IMR-90 (cell line): ENCODE data around the gene SSBP3. TPM values are rescaled to one million over a fixed set of nuclear protein-coding genes. Genes with fewer than 3 reads are reported as not detected.

Source experiments
- ATAC-seq: fragments of 200-7000 bp; cut with Tn5 transposase; 2 replicates; pipeline ENCODE4 v1.9.1; 2020; ENCODE audit warnings: low read depth, mild to moderate bottlenecking, moderate library complexity
- BruUV-seq: library from RNA; stranded (reverse); fragments of 400-500 nt; replicated peaks from 2 replicates; lab custom pipeline; 2021; lab: Mats Ljungman, UMichigan
- CTCF ChIA-PET: fragments of 300-600 bp; formaldehyde crosslinking; extraction: SDS; loops from one replicate; lab custom pipeline; 2021; ENCODE audit warnings: antibody characterized with exemption; lab: Yijun Ruan, JAX
- POLR2A ChIA-PET: fragments of 300-600 bp; sonication (Branson Sonifier 250); formaldehyde crosslinking; loops from one replicate; lab custom pipeline; 2022; ENCODE audit warnings: antibody characterized with exemption; ENCODE audit not compliant: unreplicated experiment; lab: Charles Lee
- DNase-seq: peaks from one replicate; pipeline ENCODE4 v3.0.0; 2013
- H2AFZ ChIP-seq: replicated peaks from 2 replicates; pipeline ENCODE3; 2013; ENCODE audit warnings: low read length, mild to moderate bottlenecking; ENCODE audit not compliant: poor library complexity
- H2AK5ac ChIP-seq: 2 replicates; pipeline ENCODE4 v1.6.1; 2013; ENCODE audit warnings: low read depth, low read length, inconsistent platforms
- H2AK9ac ChIP-seq: replicated peaks from 2 replicates; pipeline ENCODE3; 2013; ENCODE audit warnings: mild to moderate bottlenecking, low read depth, low read length, moderate library complexity; ENCODE audit not compliant: poor library complexity
- H2BK120ac ChIP-seq: 2 replicates; pipeline ENCODE4 v1.6.1; 2013; ENCODE audit warnings: low read depth, low read length, inconsistent platforms
- H2BK15ac ChIP-seq: 3 replicates; pipeline ENCODE4 v1.6.1; 2013; ENCODE audit warnings: low read depth, low read length, inconsistent platforms
- H2BK20ac ChIP-seq: 2 replicates; pipeline ENCODE4 v1.6.1; 2013; ENCODE audit warnings: low read depth, mild to moderate bottlenecking, inconsistent platforms, low read length, moderate library complexity
- H2BK5ac ChIP-seq: 2 replicates; pipeline ENCODE4 v1.6.1; 2013; ENCODE audit warnings: mild to moderate bottlenecking, low read depth, low read length, inconsistent platforms; ENCODE audit not compliant: poor library complexity, severe bottlenecking
- H3K14ac ChIP-seq: replicated peaks from 2 replicates; pipeline ENCODE4 v1.6.1; 2013; ENCODE audit warnings: low read depth, low read length, inconsistent platforms
- H3K18ac ChIP-seq: 2 replicates; pipeline ENCODE4 v1.6.1; 2013; ENCODE audit warnings: low read depth, low read length, control low read depth
- H3K23ac ChIP-seq: 2 replicates; pipeline ENCODE4 v1.6.1; 2013; ENCODE audit warnings: low read depth, low read length, inconsistent platforms
- H3K27ac ChIP-seq: 2 replicates; pipeline ENCODE4 v1.5.1; 2013; ENCODE audit warnings: mild to moderate bottlenecking, control low read depth, low read length; ENCODE audit not compliant: insufficient read depth
- H3K27me3 ChIP-seq: 2 replicates; pipeline ENCODE4 v1.6.1; 2013; ENCODE audit warnings: low read length; ENCODE audit not compliant: control insufficient read depth, insufficient read depth
- H3K36me3 ChIP-seq: 2 replicates; pipeline ENCODE4 v1.6.1; 2013; ENCODE audit warnings: low read length, mixed read lengths; ENCODE audit not compliant: control insufficient read depth, insufficient read depth
- H3K4ac ChIP-seq: 2 replicates; pipeline ENCODE4 v1.6.1; 2013; ENCODE audit warnings: low read depth, low read length, inconsistent platforms
- H3K4me1 ChIP-seq: 2 replicates; pipeline ENCODE4 v1.6.1; 2013; ENCODE audit warnings: low read length, mixed read lengths; ENCODE audit not compliant: control insufficient read depth, insufficient read depth
- H3K4me2 ChIP-seq: 2 replicates; pipeline ENCODE4 v1.6.1; 2013; ENCODE audit warnings: low read depth, mild to moderate bottlenecking, control low read depth, low read length, moderate library complexity
- H3K4me3 ChIP-seq: 2 replicates; pipeline ENCODE4 v1.5.1; 2013; ENCODE audit warnings: low read depth, mild to moderate bottlenecking, control low read depth, low read length, moderate library complexity; ENCODE audit not compliant: insufficient read depth
- H3K56ac ChIP-seq: 2 replicates; pipeline ENCODE4 v1.6.1; 2013; ENCODE audit warnings: low read length, inconsistent platforms; ENCODE audit not compliant: insufficient read depth; ENCODE audit errors: extremely low read depth
- H3K79me1 ChIP-seq, 2 experiments: 2 replicates each; pipeline ENCODE4 v1.6.1; 2013; ENCODE audit warnings: low read length in 2 of 2, inconsistent platforms in 1 of 2, low read depth in 1 of 2
- H3K9ac ChIP-seq: 2 replicates; pipeline ENCODE4 v1.6.1; 2013; ENCODE audit warnings: low read depth, low read length, control low read depth
- H3K9me1 ChIP-seq: 2 replicates; pipeline ENCODE4 v1.6.1; 2013; ENCODE audit warnings: low read length, inconsistent platforms; ENCODE audit not compliant: insufficient read depth
- H3K9me3 ChIP-seq: 2 replicates; pipeline ENCODE4 v1.6.1; 2013; ENCODE audit warnings: low read length; ENCODE audit not compliant: control insufficient read depth, insufficient read depth
- H4K20me1 ChIP-seq: 2 replicates; pipeline ENCODE4 v1.6.1; 2013; ENCODE audit warnings: low read length, inconsistent platforms; ENCODE audit not compliant: insufficient read depth
- H4K5ac ChIP-seq: 2 replicates; pipeline ENCODE4 v1.6.1; 2013; ENCODE audit warnings: mild to moderate bottlenecking, low read depth, low read length, control low read depth
- H4K8ac ChIP-seq, 2 experiments: 2 replicates each; pipeline ENCODE4 v1.6.1; 2013; ENCODE audit warnings: low read depth in 2 of 2, low read length in 2 of 2, control low read depth in 1 of 2, inconsistent platforms in 1 of 2
- H4K91ac ChIP-seq: 2 replicates; pipeline ENCODE4 v1.6.1; 2013; ENCODE audit warnings: low read depth, low read length, inconsistent platforms; ENCODE audit not compliant: insufficient read depth
- FOS ChIP-seq: fragments of 150-350 bp; IDR thresholded peaks from 2 replicates; pipeline ENCODE4 v1.6.1; 2016; ENCODE audit warnings: low read depth, low read length
- MAFK ChIP-seq: IDR thresholded peaks from 2 replicates; pipeline ENCODE4 v1.6.1; 2012; ENCODE audit warnings: low read depth, low read length, improper control_type of control experiment
- MXI1 ChIP-seq: IDR thresholded peaks from 2 replicates; pipeline ENCODE4 v1.6.1; 2012; ENCODE audit warnings: low read depth, mild to moderate bottlenecking, low read length, moderate library complexity, borderline replicate concordance
- POLR2A ChIP-seq: IDR thresholded peaks from 2 replicates; pipeline ENCODE4 v1.6.1; 2012; ENCODE audit warnings: mild to moderate bottlenecking, low read depth, low read length
- RAD21 ChIP-seq: IDR thresholded peaks from 2 replicates; pipeline ENCODE4 v1.6.1; 2012; ENCODE audit warnings: low read length, improper control_type of control experiment
- RCOR1 ChIP-seq: IDR thresholded peaks from 2 replicates; pipeline ENCODE4 v1.6.1; 2012; ENCODE audit warnings: mild to moderate bottlenecking, low read length, improper control_type of control experiment; ENCODE audit not compliant: insufficient replicate concordance
- RFX5 ChIP-seq: IDR thresholded peaks from 2 replicates; pipeline ENCODE4 v1.8.0; 2012; ENCODE audit warnings: low read depth, mild to moderate bottlenecking, low read length, moderate library complexity
- SMC3 ChIP-seq: fragments of 150-350 bp; IDR thresholded peaks from 2 replicates; pipeline ENCODE4 v1.6.1; 2016; ENCODE audit warnings: low read depth, mild to moderate bottlenecking, antibody characterized with exemption, low read length, moderate library complexity
- WGBS, 2 experiments: methylation state at CpG; one replicate each; pipeline versions ENCODE4 v1.1.5 to v1.1.7; 2013; ENCODE audit warnings: missing lambda C conversion rate in 2 of 2; ENCODE audit not compliant: insufficient read length in 1 of 2; ENCODE audit errors: extremely low coverage in 2 of 2; 5-methylcytosine and 5-hydroxymethylcytosine counted together
- dilution Hi-C: fragments of 300-500 bp; cut with HindIII; formaldehyde crosslinking; loops from one replicate; pipeline ENCODE4 v1.14.3; 2018; ENCODE audit warnings: low sequenced_read_pairs; ENCODE audit not compliant: unreplicated experiment
- in situ Hi-C: fragments of 300-500 bp; cut with MboI; formaldehyde crosslinking; loops from 3 replicates; pipeline ENCODE4 v1.14.3; 2019; ENCODE audit warnings: low sequenced_read_pairs, inconsistent platforms, mixed read lengths
- intact Hi-C: fragments of 100-400 bp; cut with micrococcal nuclease; formaldehyde crosslinking; loops from 2 replicates; pipeline ENCODE4 v1.10.0; 2022
- polyA plus RNA-seq, 3 experiments: library from polyadenylated mRNA; depleted of rRNA; stranded (reverse); fragments of >200 nt; gene quantifications; 2 replicates each; pipeline ENCODE4 v1.2.3, GENCODE V29; 2012; ENCODE audit warnings: low replicate concordance in 1 of 3
- total RNA-seq: library from RNA; depleted of rRNA; stranded (reverse); fragments of >200 nt; gene quantifications from 2 replicates; pipeline ENCODE4 v1.2.3, GENCODE V29; 2012
- TF ChIP-seq, protein P1 (sequence below): fragments of 150-350 bp; IDR thresholded peaks from 2 replicates; pipeline ENCODE4 v1.6.1; 2017; ENCODE audit warnings: mild to moderate bottlenecking, antibody characterized with exemption, low read length, low read depth

SSBP3 gene
- total and polyA plus RNA-seq, 2 of the 4 experiments (the other 2 are of a cell fraction), result 10.9 to 39.6 TPM

DNA sequence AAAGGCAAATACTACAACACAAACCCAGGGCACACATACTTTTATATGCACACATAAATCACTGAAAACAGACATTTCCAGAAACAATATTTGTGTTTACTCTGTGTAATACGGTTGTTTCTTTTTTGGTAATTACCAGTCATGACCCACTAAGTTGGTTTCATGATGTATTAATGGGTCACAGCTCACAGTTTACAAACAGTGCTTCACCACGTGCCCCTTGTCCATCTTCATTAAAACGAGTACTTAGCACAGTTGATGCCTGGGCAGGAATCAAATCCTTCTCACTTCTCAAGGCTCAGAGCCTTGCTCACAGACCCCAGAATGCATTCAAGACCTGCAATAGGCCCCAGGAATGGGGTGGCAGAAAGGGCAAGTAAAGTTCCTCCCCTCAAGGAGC lies 13.8 kb downstream of the SSBP3 start:
- ChIA-PET CTCF (no interaction called here), POLR2A (no interaction called here)
- Histone ChIP-seq H3K4me1 (peaks cover 8% of the 10 kb centered on the region; the same call in 1 of the 2 replicates), H2AK5ac (no peak overlapping the region; the same call in 1 of the 2 replicates), H3K56ac (no peak overlapping the region), H2BK120ac (no peak overlapping the region), H2BK20ac (no peak overlapping the region), H3K14ac (no peak overlapping the region), H3K9me3 (no peaks in the 10 kb centered on the region), H4K91ac (no peak overlapping the region), H3K4me3 (no peak overlapping the region), H2AFZ (no peak overlapping the region), H2BK15ac (no peak overlapping the region), H3K27me3 (no peaks in the 10 kb centered on the region), H3K9ac (no peak overlapping the region), H3K27ac (no peak overlapping the region), H3K9me1 (peaks cover 7% of the 10 kb centered on the region; the same call in 1 of the 2 replicates), H3K36me3 (peaks cover 55% of the 10 kb centered on the region), H4K8ac (no peak overlapping the region), H2AK9ac (no peak overlapping the region), H3K79me1 (peaks cover 18 to 75% of the 10 kb centered on the region in 2 experiments), H3K4me2 (no peak overlapping the region), H3K23ac (peak overlapping the region; percentile 12; the same call in 1 of the 2 replicates), H4K20me1 (peaks cover 67% of the 10 kb centered on the region), H3K18ac (no peak overlapping the region), H2BK5ac (no peak overlapping the region), H4K5ac (no peak overlapping the region), H3K4ac (no peak overlapping the region)
- BruUV-seq, result no TSS peak
- dilution Hi-C loops (no loop called here), in situ Hi-C loops (no loop called here), intact Hi-C loops (no loop called here)
- DNase-seq (no peak), ATAC-seq (no peak)
- 33% methylated on average over 1 of the region's 3 CpGs; no CpG with 5 or more reads in 1 of the 2 experiments for WGBS, 2 experiments
- TF ChIP-seq, protein P1, sequence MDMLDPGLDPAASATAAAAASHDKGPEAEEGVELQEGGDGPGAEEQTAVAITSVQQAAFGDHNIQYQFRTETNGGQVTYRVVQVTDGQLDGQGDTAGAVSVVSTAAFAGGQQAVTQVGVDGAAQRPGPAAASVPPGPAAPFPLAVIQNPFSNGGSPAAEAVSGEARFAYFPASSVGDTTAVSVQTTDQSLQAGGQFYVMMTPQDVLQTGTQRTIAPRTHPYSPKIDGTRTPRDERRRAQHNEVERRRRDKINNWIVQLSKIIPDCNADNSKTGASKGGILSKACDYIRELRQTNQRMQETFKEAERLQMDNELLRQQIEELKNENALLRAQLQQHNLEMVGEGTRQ, result no peak
- TF ChIP-seq RFX5 (no peak), MAFK (no peak), POLR2A (no peak), MXI1 (no peak), RCOR1 (no peak), RAD21 (no peak), FOS (no peak), SMC3 (no peak)
